H54 (cell line): Measurements from ENCODE around the gene ART3.
A peak's percentile ranks its signal among the peaks of the same experiment; 100 is the strongest.

Experiments used
- DNase-seq: peaks from one replicate; pipeline ENCODE4 v3.0.0; 2011; ENCODE audit warnings: low spot score, mixed read lengths; ENCODE audit not compliant: insufficient read length
- FAIRE-seq: peaks from 3 replicates; lab custom pipeline; 2011; peaks lifted over from hg19 to GRCh38; lab: Jason Lieb, UNC
- POLR2A ChIP-seq: IDR thresholded peaks from 2 replicates; pipeline ENCODE4 v1.6.1; 2011; ENCODE audit warnings: low read depth, mild to moderate bottlenecking, low read length

The ART3 gene

GRCh38 chr4:76087007-76087769 is 12.7 kb downstream of the ART3 start:
- TF ChIP-seq POLR2A = no peak
- FAIRE-seq (no peak), DNase-seq (peak; percentile 22)

- FAIRE-seq (no peak), DNase-seq (no peak)
- TF ChIP-seq POLR2A = no peak
Observed at GRCh38 chr4:76088719-76089118, 14.2 kb downstream of the ART3 start.

GRCh38 chr4:76090241-76090691 is 15.8 kb downstream of the ART3 start:
- TF ChIP-seq POLR2A = no peak
- FAIRE-seq = no peak
- DNase-seq = no peak

- TF ChIP-seq POLR2A = no peak
- FAIRE-seq (no peak), DNase-seq (no peak)
Observed at GRCh38 chr4:76091052-76091451, 16.5 kb downstream of the ART3 start.

- no peak for FAIRE-seq
- no peak for TF ChIP-seq POLR2A
- DNase-seq = no peak
Observed at GRCh38 chr4:76095568-76095967, 21.1 kb downstream of the ART3 start.

DNA sequence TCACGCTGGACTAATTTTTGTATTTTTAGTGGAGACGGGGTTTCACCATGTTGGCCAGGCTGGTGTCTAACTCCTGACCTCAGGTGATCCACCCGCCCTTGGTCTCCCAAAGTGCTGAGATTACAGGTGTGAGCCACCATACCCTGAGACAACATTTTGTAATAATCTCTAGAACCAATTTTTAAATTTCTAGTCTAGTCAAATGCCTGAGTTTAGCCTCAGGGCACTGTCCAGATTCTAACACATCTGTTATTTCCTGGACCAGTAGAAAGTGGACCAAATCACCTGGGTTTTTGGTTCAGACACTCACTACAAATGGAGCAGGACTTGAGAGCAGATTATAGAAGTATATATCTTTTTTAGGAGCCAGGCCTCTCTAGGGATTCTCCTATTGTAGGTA is 21.6 kb downstream of the ART3 start:
- FAIRE-seq (no peak), DNase-seq (no peak)
- TF ChIP-seq POLR2A = no peak

- TF ChIP-seq POLR2A = no peak
- no peak for DNase-seq
- no peak for FAIRE-seq
Observed at GRCh38 chr4:76105652-76106051, 31.1 kb downstream of the ART3 start.

GRCh38 chr4:76106442-76106841 is 31.9 kb downstream of the ART3 start:
- TF ChIP-seq POLR2A = no peak
- no peak for DNase-seq
- FAIRE-seq = no peak

DNA sequence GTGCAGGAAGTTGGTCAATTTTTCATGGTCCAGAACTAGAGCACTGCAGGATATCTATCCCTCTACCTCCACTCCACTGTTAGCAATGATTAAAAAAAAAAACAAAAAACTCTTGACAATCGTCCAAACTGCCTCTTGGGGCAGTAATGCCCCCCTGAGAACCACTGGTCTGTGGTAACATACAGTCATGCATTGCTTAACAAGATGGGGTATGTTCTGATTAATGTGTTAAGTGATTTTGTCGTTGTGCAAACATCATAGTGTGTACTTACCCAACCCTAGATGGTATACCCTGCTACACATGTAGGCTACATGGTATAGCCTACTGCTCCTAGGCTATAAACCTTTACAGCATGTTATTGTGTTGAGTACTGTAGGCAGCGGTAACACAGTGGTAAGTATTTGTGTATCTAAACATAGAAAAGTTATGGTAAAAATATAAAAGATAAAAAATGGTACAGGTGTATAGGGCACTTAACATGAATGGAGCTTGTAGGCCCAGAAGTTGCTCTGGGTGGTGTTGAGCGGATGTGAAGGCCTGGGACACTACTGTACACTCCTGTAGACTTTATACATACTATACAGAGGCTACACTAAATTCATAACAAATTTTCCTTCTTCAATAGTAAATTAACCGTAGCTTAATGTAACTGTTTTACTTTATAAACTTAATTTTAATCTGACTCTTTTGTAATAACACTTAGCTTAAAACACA is 34.1 kb downstream of the ART3 start:
- DNase-seq (no peak), FAIRE-seq (no peak)
- no peak for TF ChIP-seq POLR2A

- FAIRE-seq (no peak), DNase-seq (no peak)
- no peak for TF ChIP-seq POLR2A
Observed at GRCh38 chr4:76116821-76117220, 42.3 kb downstream of the ART3 start.

DNA sequence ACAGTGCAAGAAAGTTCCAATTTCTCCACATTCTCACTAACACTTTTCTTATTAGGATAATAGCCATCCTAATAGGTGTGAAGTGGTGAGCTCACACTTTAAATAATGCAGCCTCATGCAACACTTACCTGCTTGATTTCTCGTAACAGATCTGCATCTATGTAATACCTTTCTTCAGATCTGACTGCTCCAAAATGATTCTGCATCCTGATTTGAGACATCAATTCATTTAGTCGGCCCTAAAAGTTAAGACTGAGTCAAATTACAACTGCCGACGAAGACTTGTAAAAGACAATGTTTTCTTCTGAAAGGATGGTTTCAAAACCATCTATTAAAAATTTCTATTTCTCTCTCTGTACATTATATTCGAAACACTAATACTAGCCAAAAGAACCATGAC is 43.0 kb downstream of the ART3 start:
- FAIRE-seq = no peak
- TF ChIP-seq POLR2A = no peak

GRCh38 chr4:76120199-76120598 is 45.7 kb downstream of the ART3 start:
- FAIRE-seq = no peak
- DNase-seq = no peak
- TF ChIP-seq POLR2A = no peak

More for the DNA sequence above, 43.0 kb downstream of the ART3 start:
- no peak for DNase-seq

DNA sequence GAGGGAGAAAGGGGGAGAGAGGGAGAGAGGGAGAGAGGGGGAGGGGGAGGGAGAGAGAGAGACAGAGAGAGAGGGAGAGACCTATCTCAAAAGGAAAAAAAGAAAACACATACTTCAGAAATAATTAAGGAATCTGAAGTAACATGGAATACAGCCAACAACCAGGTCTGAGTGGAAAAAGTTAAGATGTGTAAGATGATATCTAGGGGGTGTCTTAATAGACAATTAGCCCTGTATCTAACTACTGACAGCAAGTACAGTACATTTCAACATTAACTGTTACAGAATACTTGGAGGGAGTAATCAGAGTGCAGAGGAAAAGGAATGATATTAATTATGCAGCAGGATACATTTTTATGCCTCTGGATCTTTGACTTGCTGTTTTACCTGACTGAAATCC is 51.3 kb downstream of the ART3 start:
- TF ChIP-seq POLR2A = no peak
- FAIRE-seq (no peak), DNase-seq (no peak)

DNA sequence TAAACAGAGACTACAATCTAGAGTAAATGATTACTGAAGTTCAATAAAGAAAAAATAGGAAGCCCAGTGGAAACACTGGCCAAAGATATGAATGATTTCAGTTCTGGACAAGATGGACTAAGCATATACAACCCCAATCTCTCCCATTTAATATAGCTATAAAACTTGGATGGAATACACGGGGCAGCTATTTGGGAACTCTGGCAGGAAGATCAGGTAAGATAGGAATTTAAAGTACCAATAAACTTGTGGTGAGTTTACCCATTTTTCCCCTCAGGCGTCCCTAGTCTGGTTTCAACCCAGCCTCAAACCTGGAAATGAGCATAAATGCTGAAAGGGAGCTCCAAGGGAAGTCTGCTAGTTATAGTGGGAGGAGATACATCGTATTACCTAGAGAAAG is 53.2 kb downstream of the ART3 start:
- no peak for FAIRE-seq

More for the DNA sequence above, 53.2 kb downstream of the ART3 start:
- DNase-seq = no peak
- TF ChIP-seq POLR2A = no peak
